Ovary (tissue), 9 donors: ENCODE results near the gene NFATC2IP. TPM values are rescaled to one million over a fixed set of nuclear protein-coding genes. Genes with fewer than 3 reads are reported as not detected.

ENCODE experiments used
- DNase-seq, 5 donors: peaks; one replicate each; pipeline ENCODE4 v3.0.0-alpha.2; 2019 to 2020
- H3K27ac ChIP-seq, 2 donors: fragments of 200-600 bp; one replicate each; pipeline versions ENCODE4 v1.5.1 to v1.8.0; 2019 to 2022
- H3K27me3 ChIP-seq: fragments of 200-600 bp; one replicate; pipeline ENCODE4 v1.8.0; 2022
- H3K36me3 ChIP-seq: fragments of 200-600 bp; sonication (generic); one replicate; pipeline ENCODE4 v1.5.1; 2019
- H3K4me1 ChIP-seq: one replicate; pipeline ENCODE4 v1.8.1; 2013; ENCODE audit warnings: mild to moderate bottlenecking, moderate library complexity; ENCODE audit not compliant: insufficient read depth
- H3K4me3 ChIP-seq: fragments of 200-600 bp; sonication (generic); one replicate; pipeline ENCODE4 v1.5.1; 2017
- H3K9me3 ChIP-seq, 2 donors: fragments of 200-600 bp in 1 of 2; sonication (generic) in 1 of 2; one replicate each; pipeline versions ENCODE4 v1.5.1 to v1.8.1; 2013 to 2019; ENCODE audit warnings: mild to moderate bottlenecking in 1 of 2, moderate library complexity in 1 of 2
- EP300 ChIP-seq: sonication (generic); formaldehyde crosslinking; IDR thresholded peaks from one replicate; pipeline ENCODE4 v1.6.1; 2017; ENCODE audit warnings: antibody characterized with exemption
- POLR2A ChIP-seq: fragments of 450-650 bp; IDR thresholded peaks from one replicate; pipeline ENCODE4 v1.6.1; 2017; ENCODE audit warnings: antibody characterized with exemption, mild to moderate bottlenecking, moderate library complexity
- WGBS, 3 donors: extraction: QIAGEN DNeasy Blood & Tissue Kit in 1 of 3; methylation state at CpG; one replicate each; pipeline versions ENCODE4 v1.1.5 to v1.1.7; 2013 to 2017; 5-methylcytosine and 5-hydroxymethylcytosine counted together
- intact Hi-C, 4 donors: fragments of 100-400 bp; cut with DNase I; formaldehyde crosslinking; loops; one replicate each; pipeline versions ENCODE4 v1.11.0 to v1.15.1; 2022 to 2023
- polyA plus RNA-seq, 2 donors: library from polyadenylated mRNA; stranded (reverse); fragments of 200-250 nt in 1 of 2; fragments of 350-450 nt in 1 of 2; fragmentation: Illumina TruSeq in 1 of 2; extraction: RNeasy Lipid Tissue Mini Kit (QIAGEN cat#74804) in 1 of 2; gene quantifications; one replicate each; pipeline ENCODE4 v1.2.3, GENCODE V29; 2013 to 2014
- total RNA-seq, 7 donors: library from RNA; depleted of rRNA in 2 of 7; stranded (reverse); fragments of >200 nt in 2 of 7; fragmentation: NEBNext Ultra II Directional in 3 of 7; extraction: Animal tissue kit (Norgen Biotek cat#: 25700) in 3 of 7; gene quantifications; one replicate each; pipeline versions ENCODE4 v1.1.0 to v1.2.4, GENCODE V29; 2016 to 2023
- TF ChIP-seq, protein P1 (sequence below), 3 donors: fragments of 450-650 bp in 2 of 3; fragments of 200-600 bp in 1 of 3; IDR thresholded peaks; one replicate each; pipeline versions ENCODE4 v1.5.1 to v1.8.0; 2016 to 2022; ENCODE audit warnings: antibody characterized with exemption in 3 of 3, mild to moderate bottlenecking in 1 of 3
- donor health status: DM: no; HTN: no; CAD: no; lungs with moderate emphysema.
- donor health status: DM: no; HTN: no; CAD: no.
- donor health status: Bipolar disorder and iron deficiency.
- donor health status: DM: yes; HTN: yes; CAD: no.
- donor health status: DM: no; HTN: no; CAD: no.
- donor health status: DM: yes; HTN: yes; CAD: no.

NFATC2IP gene
- total and polyA plus RNA-seq, 9 donors = 17.9 to 31.5 (median 23.3) TPM

DNA sequence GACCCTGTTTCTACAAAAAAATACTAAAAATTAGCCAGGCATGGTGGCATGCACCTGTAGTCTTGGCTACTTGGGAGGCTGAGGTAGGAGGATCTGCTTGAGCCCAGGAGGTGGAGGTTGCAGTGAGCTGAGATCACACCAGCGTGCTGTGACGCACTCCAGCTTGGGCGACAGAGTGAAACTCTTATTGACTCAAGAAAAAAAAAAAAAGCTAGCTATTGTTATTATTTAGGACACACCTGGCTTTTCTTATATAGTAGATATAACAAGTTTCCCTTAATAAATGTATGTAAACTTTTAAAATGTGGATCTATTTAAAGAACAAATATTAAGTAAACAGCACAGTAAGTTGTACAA, 27.5 kb upstream of the NFATC2IP start:
- no peaks in the 10 kb centered on the region for H3K9me3 ChIP-seq
- H3K4me3 ChIP-seq = no peak overlapping the region
- no peaks in the 10 kb centered on the region for H3K27me3 ChIP-seq
- H3K4me1 ChIP-seq = peaks cover 4% of the 10 kb centered on the region
- no peak overlapping the region for H3K27ac ChIP-seq
- WGBS, 3 donors = 91 to 93% (median 92%) methylated on average over 3 of the region's 3 CpGs
- intact Hi-C loops = loop anchor here in 1 of 4 donors (10.0 kb wide), 1 partner anchor 58 kb away; the partner anchor contains the start of gene SH2B1
- no peak for DNase-seq
- no peak for TF ChIP-seq EP300
- no peak for TF ChIP-seq POLR2A
- TF ChIP-seq, protein P1, sequence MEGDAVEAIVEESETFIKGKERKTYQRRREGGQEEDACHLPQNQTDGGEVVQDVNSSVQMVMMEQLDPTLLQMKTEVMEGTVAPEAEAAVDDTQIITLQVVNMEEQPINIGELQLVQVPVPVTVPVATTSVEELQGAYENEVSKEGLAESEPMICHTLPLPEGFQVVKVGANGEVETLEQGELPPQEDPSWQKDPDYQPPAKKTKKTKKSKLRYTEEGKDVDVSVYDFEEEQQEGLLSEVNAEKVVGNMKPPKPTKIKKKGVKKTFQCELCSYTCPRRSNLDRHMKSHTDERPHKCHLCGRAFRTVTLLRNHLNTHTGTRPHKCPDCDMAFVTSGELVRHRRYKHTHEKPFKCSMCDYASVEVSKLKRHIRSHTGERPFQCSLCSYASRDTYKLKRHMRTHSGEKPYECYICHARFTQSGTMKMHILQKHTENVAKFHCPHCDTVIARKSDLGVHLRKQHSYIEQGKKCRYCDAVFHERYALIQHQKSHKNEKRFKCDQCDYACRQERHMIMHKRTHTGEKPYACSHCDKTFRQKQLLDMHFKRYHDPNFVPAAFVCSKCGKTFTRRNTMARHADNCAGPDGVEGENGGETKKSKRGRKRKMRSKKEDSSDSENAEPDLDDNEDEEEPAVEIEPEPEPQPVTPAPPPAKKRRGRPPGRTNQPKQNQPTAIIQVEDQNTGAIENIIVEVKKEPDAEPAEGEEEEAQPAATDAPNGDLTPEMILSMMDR (IDR thresholded peaks at IDR 0.05) = no peak
- no peaks in the 10 kb centered on the region for H3K36me3 ChIP-seq

DNA sequence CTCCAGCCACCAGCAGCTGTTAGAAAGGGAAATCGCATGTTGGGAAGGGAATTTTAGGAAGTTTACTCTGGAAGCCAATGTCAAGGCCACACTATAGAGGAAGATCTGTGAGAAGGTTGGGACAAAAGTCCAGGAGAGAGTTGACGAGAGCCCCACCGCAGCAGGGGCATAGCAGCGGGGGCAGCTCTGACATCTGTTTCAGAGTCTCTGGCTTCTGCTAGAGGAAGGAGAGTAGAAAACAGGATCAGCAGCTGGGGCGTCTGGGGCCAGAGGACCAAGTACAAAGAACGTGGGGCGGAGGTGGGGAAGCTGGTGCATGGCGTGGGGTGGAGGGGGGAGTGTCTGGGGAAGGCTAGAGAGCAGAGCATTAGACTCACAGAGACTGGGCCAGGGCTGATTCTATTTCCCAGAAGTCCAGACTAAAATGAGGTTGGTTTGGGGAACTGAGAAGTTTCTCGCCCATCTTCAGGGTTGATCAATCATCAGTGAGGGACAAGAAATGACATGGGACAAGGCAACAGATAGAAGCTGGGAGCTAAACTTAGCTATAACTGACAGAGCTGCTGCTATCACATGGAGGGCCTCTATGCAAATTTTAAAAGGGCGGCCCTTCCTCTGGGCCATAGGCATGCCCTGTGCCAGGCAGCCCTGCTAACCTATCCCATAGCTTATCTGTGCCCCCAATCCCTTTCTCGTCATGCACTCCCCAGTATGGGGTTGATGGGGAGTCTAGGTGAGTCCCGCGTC, 26.9 kb upstream of the NFATC2IP start:
- WGBS, 3 donors = 65 to 71% (median 68%) methylated on average over 13 of the region's 13 CpGs
- H3K9me3 ChIP-seq = no peaks in the 10 kb centered on the region
- DNase-seq = no peak
- intact Hi-C loops = loop anchor here in 1 of 4 donors (10.0 kb wide), 1 partner anchor 59 kb away; the partner anchor contains the start of gene SH2B1
- no peaks in the 10 kb centered on the region for H3K36me3 ChIP-seq
- TF ChIP-seq EP300 (no peak), POLR2A (no peak)
- TF ChIP-seq, protein P1 (IDR thresholded peaks at IDR 0.05) = no peak
- no peaks in the 10 kb centered on the region for H3K27me3 ChIP-seq
- no peak overlapping the region for H3K27ac ChIP-seq
- no peak overlapping the region for H3K4me3 ChIP-seq
- H3K4me1 ChIP-seq = peaks cover 4% of the 10 kb centered on the region

DNA sequence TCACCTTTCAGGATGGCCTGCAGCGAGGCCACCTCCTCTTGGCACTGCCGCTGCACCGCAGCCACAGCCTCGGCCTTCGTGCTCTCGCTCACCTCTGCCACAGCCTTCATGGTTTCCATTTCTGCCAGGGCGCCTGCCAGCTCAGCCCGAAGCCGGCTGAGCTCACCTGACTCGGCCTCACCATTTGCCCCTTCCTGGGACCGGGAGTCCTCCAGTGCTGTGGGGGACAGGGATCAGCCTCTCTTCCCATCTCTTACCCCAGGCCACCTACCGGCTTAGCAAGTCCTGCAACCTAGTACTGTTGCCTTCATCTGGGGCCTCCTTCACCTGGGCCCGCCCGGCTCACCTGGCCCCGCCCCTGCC, 26.4 kb upstream of the NFATC2IP start:
- no peaks in the 10 kb centered on the region for H3K9me3 ChIP-seq
- peak overlapping the region in 1 of 2 donors; percentile 93 for H3K27ac ChIP-seq
- peaks cover 4% of the 10 kb centered on the region for H3K4me1 ChIP-seq
- no peaks in the 10 kb centered on the region for H3K36me3 ChIP-seq
- TF ChIP-seq, protein P1 (IDR thresholded peaks at IDR 0.05) = no peak
- TF ChIP-seq EP300 = no peak
- TF ChIP-seq POLR2A = no peak
- 28 to 36% (median 30%) methylated on average over 15 of the region's 15 CpGs for WGBS, 3 donors
- intact Hi-C loops = loop anchor here in 1 of 4 donors (10.0 kb wide), 1 partner anchor 60 kb away; the partner anchor contains the start of gene SH2B1
- peak overlapping the region; percentile 93 for H3K4me3 ChIP-seq
- no peaks in the 10 kb centered on the region for H3K27me3 ChIP-seq
- no peak for DNase-seq

DNA sequence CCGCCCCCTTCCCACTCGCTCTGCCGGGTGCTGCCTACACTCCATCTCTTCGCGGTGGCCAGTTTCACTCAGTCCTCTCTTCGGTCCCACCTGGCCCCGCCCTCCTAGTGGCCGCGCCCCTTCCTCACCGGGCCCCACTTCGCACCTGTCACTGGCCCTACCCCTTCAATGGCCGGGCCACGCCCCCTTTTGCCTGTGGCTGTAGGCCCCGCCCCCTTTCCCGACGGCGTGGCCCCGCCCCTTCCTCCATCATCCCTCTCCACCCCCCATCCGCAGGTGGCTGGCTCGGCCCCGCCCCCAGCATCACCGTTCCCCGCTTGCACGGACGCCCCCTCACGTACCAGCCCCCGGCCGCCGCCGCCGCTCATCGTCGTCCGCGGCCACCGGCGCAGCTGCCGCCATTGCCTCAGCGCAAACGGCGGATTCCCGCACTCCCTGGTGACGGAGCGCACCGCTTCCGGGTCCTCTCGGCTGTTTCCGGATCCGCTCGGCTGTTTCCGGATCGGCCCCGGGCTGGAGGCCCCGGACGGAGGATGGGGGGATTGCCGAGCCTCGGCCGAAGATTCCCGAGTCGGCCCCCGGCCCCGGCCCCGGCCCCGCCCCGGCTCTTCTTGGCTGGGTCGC, 25.9 kb upstream of the NFATC2IP start, which contains the start of gene RABEP2:
Gene RABEP2 (minus strand): TSS at position 477 of the 624 bp plus-strand sequence. CDS start 75 bp downstream, at position 402.
- intact Hi-C loops = loop anchor here in 1 of 4 donors (10.0 kb wide), 1 partner anchor 60 kb away; the partner anchor contains the start of gene SH2B1
- H3K27ac ChIP-seq = peak within 1 kb of the TSS; percentile 70 to 93
- H3K4me3 ChIP-seq = peak within 1 kb of the TSS; percentile 93
- TF ChIP-seq EP300 = no peak
- peak; percentile 20 for TF ChIP-seq POLR2A
- TF ChIP-seq, protein P1 (IDR thresholded peaks at IDR 0.05) = no peak
- no peaks in the 10 kb centered on the region for H3K27me3 ChIP-seq
- peak; percentile 93 to 98 (median 96) for DNase-seq
- no peaks in the 10 kb centered on the region for H3K9me3 ChIP-seq
- H3K4me1 ChIP-seq = peaks cover 4% of the 10 kb centered on the region
- WGBS, 3 donors = 0 to 1% (median 1%) methylated on average over 17 to 66 of the region's 66 CpGs
- H3K36me3 ChIP-seq = no peaks in the 10 kb centered on the region
